K562 (cell line): Measurements from ENCODE around the gene ZNF628. TPM values are rescaled to one million over a fixed set of nuclear protein-coding genes. Genes with fewer than 3 reads are reported as not detected.
A peak's percentile ranks its signal among the peaks of the same experiment; 100 is the strongest.

ENCODE experiments used
- HDAC3 ChIP-seq: fragments of 450-650 bp; IDR thresholded peaks from 2 replicates; pipeline ENCODE4 v1.6.1; 2018; ENCODE audit warnings: borderline replicate concordance, mild to moderate bottlenecking, moderate library complexity; ENCODE audit not compliant: partially characterized antibody
- JUN ChIP-seq, 2 experiments: sonication (generic) in 1 of 2; formaldehyde crosslinking in 1 of 2; IDR thresholded peaks; 2 replicates each; pipeline versions ENCODE4 v1.6.1 to v1.8.0; 2012 to 2022; ENCODE audit warnings: borderline replicate concordance in 2 of 2, mild to moderate bottlenecking in 2 of 2, improper control_type of control experiment in 1 of 2, low read depth in 1 of 2, low read length in 1 of 2, missing genetic modification reagents in 1 of 2
- MLX ChIP-seq, 2 experiments: fragments of 450-650 bp in 1 of 2; sonication (generic) in 1 of 2; formaldehyde crosslinking; conservative IDR thresholded peaks; 2 replicates each; pipeline versions ENCODE4 v1.4.0 to v1.8.1; 2020 to 2022; ENCODE audit warnings: mild to moderate bottlenecking in 1 of 2, missing genetic modification reagents in 1 of 2
- ZBTB40 ChIP-seq, 2 experiments: fragments of 450-650 bp in 1 of 2; sonication (generic) in 1 of 2; formaldehyde crosslinking in 1 of 2; IDR thresholded peaks; 2 replicates each; pipeline versions ENCODE4 v1.7.1 to v1.9.0; 2016 to 2022; ENCODE audit warnings: inconsistent platforms in 1 of 2, mild to moderate bottlenecking in 1 of 2, missing genetic modification reagents in 1 of 2
- ZMIZ1 ChIP-seq, 2 experiments: fragments of 150-350 bp in 1 of 2; IDR thresholded peaks; 2 replicates each; pipeline ENCODE4 v1.6.1; 2012 to 2016; ENCODE audit warnings: low read depth in 2 of 2, low read length in 2 of 2, mild to moderate bottlenecking in 1 of 2, moderate library complexity in 1 of 2
- ZNF316 ChIP-seq: fragments of 450-650 bp; IDR thresholded peaks from 2 replicates; pipeline ENCODE4 v1.6.1; 2016
- ZNF764 ChIP-seq: fragments of 250-450 bp; sonication (Bioruptor Pico); IDR thresholded peaks from 2 replicates; pipeline ENCODE4 v1.4.0; 2020; ENCODE audit warnings: low read depth, mild to moderate bottlenecking, moderate library complexity
- polyA plus RNA-seq, 8 experiments: library from polyadenylated mRNA; depleted of rRNA in 4 of 8; stranded (reverse) in 5 of 8; unstranded in 3 of 8; fragments of >200 nt; fragmentation: Nextera tagmentation in 2 of 8; fragmentation: Illumina TruSeq in 1 of 8; extraction: Ambion mirVana in 2 of 8; extraction: Trizol in 1 of 8; gene quantifications; 2 replicates each; pipeline versions ENCODE4 v1.2.1 to v1.2.3, GENCODE V29; 2011 to 2014; ENCODE audit warnings: inconsistent platforms in 1 of 8, missing spikeins in 1 of 8
- total RNA-seq, 7 experiments: library from RNA; depleted of rRNA in 6 of 7; stranded (reverse); fragments of >200 nt in 6 of 7; fragmentation: Illumina TruSeq in 2 of 7; extraction: Trizol in 2 of 7; gene quantifications; 2 replicates each; pipeline versions ENCODE4 v1.2.1 to v1.2.3, GENCODE V29; 2011 to 2021; ENCODE audit warnings: low replicate concordance in 1 of 7
- TF ChIP-seq, protein P1 (sequence below), 2 experiments: fragments of 450-650 bp; IDR thresholded peaks; 2 replicates each; pipeline ENCODE4 v1.6.1; 2016

Gene ZNF628
- total and polyA plus RNA-seq, 9 of the 15 experiments (the other 6 are each of a cell fraction or from before 2014, with no cell fraction given): 0.13 to 13.6 (median 2.2) TPM; not detected in 3

DNA sequence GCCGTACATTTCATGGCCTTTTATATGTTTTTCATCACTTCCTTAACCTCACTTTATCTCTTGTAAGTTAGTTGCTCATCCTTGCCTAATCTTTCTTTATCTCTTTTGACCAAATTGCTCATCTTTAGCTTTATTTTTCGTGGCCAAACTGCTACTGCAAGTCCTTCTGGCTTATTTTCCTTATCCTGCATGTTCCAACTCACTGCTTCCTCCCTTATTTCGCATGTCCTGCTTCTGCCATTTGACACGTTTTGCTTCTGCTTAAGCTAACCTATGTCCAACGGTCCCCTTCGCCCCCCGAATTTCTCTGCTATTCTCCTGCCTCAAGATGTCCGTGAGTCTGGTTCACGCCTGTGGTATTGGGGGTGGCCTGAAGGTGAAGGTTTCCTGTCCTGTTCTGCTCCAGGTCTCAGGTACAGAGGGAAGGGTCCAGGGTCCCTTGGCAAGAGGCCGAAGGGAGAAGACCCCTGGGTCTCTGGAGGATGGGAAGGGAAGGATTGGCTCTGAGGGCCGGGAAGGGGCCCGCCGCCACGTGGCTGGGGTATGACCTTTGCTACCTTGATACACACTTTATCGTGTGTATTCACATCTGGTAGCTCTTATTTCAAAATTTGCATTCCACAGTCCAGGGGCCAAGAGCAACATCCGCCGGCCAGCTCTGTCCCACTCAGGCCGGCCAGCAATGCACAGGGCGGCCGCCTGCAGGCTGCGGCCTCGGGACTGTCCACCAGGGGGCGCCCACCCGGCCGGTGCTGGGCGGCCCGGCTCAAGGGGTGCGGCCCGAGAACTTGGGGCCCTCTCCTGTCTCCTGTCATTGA, 9.0 kb upstream of the ZNF628 start (continued):
- TF ChIP-seq ZMIZ1 (IDR thresholded peaks at IDR 0.05; ENCODE audit: low read depth in 2 of 2, low read length in 2 of 2) (0 out of 4 replicates have a peak, but pooled peaks of 1 of the 2 experiments have one; percentile 4), MLX (CRISPR knock-in tag; conservative IDR thresholded peaks at IDR 0.05) (no peak), HDAC3 (peak; percentile 81), JUN (IDR thresholded peaks at IDR 0.05; ENCODE audit: borderline replicate concordance, low read depth, low read length) (peak; percentile 7; the same call in 1 of the 2 replicates), JUN (CRISPR knock-in tag; IDR thresholded peaks at IDR 0.05; ENCODE audit: borderline replicate concordance) (no peak), ZBTB40 (IDR thresholded peaks at IDR 0.05) (peak; percentile 61), ZBTB40 (CRISPR knock-in tag; IDR thresholded peaks at IDR 0.05) (no peak), ZNF764 (CRISPR knock-in tag) (no peak), ZNF316 (no peak; the same call in 1 of the 2 replicates)
- TF ChIP-seq, protein P1, sequence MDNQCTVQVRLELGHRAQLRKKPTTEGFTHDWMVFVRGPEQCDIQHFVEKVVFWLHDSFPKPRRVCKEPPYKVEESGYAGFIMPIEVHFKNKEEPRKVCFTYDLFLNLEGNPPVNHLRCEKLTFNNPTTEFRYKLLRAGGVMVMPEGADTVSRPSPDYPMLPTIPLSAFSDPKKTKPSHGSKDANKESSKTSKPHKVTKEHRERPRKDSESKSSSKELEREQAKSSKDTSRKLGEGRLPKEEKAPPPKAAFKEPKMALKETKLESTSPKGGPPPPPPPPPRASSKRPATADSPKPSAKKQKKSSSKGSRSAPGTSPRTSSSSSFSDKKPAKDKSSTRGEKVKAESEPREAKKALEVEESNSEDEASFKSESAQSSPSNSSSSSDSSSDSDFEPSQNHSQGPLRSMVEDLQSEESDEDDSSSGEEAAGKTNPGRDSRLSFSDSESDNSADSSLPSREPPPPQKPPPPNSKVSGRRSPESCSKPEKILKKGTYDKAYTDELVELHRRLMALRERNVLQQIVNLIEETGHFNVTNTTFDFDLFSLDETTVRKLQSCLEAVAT (IDR thresholded peaks at IDR 0.05): peak in 1 of 2 experiments; percentile 59; a peak in 1 of 4 replicates
